ENCODE data around the gene NUB1.

The NUB1 gene

DNA sequence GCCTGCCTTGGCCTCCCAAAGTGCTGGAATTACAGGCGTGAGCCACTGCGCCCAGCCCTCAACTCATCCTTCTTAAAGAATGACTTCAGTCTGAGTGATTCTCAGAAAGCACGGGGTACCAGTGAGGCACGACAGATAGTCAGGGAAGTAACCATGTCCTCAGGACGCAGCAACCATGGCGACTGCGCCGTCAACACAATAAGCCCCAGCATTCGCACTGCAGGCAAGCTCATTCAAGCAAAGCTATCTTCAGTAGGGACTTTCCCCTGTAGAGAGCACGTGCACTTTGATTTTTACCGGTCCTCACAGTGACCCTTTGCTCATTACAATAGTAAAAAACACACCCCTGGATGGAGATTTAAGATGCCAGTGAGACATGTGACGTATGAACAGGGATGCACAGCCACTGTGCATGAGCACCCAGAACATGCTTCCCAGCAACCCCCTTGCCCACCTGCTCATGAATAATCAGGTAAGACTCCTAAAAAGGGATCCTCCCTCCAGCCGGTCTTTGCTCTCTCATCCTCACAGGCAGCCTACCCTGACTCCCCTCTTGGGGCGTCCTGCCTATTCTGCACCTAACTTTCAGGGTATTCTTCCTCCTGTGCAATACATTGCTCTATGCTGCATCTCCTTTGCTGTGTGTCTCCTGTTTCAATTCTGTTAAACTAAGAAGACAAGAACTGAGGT, 59.2 kb downstream of the NUB1 start:
- Histone ChIP-seq H3K4me3 (ENCODE audit: low read depth in 1 of 2, low read length in 2 of 2) (no peak overlapping the region), H3K4me1 (ENCODE audit: insufficient read depth, low read length) (peaks cover 39% of the 10 kb centered on the region), H3K27ac (ENCODE audit: low read length) (peak overlapping the region; percentile 50), H3K36me3 (ENCODE audit: insufficient read depth, low read length) (peaks cover 18% of the 10 kb centered on the region), H3K9ac (ENCODE audit: low read depth, low read length) (no peak overlapping the region), H3K27me3 (ENCODE audit: insufficient read depth, low read length, poor library complexity) (no peaks in the 10 kb centered on the region), H3K9me3 (ENCODE audit: insufficient read depth, low read length, severe bottlenecking) (peaks cover 7% of the 10 kb centered on the region), H3K4me2 (ENCODE audit: insufficient read depth, low read length) (no peak overlapping the region), H3K79me2 (ENCODE audit: insufficient read depth, low read length) (no peaks in the 10 kb centered on the region; the same call in 1 of the 2 replicates), H4K20me1 (ENCODE audit: insufficient read depth, low read length) (no peaks in the 10 kb centered on the region), H2AFZ (ENCODE audit: low read depth, low read length) (no peak overlapping the region)
- no peak for DNase-seq
- no peak for ATAC-seq (ENCODE audit: insufficient read depth, low read depth)
- no peak for TF ChIP-seq EZH2 (IDR thresholded peaks at IDR 0.05; ENCODE audit: borderline replicate concordance, low read depth, low read length, severe bottlenecking)
- TF ChIP-seq, protein P1, sequence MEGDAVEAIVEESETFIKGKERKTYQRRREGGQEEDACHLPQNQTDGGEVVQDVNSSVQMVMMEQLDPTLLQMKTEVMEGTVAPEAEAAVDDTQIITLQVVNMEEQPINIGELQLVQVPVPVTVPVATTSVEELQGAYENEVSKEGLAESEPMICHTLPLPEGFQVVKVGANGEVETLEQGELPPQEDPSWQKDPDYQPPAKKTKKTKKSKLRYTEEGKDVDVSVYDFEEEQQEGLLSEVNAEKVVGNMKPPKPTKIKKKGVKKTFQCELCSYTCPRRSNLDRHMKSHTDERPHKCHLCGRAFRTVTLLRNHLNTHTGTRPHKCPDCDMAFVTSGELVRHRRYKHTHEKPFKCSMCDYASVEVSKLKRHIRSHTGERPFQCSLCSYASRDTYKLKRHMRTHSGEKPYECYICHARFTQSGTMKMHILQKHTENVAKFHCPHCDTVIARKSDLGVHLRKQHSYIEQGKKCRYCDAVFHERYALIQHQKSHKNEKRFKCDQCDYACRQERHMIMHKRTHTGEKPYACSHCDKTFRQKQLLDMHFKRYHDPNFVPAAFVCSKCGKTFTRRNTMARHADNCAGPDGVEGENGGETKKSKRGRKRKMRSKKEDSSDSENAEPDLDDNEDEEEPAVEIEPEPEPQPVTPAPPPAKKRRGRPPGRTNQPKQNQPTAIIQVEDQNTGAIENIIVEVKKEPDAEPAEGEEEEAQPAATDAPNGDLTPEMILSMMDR (IDR thresholded peaks at IDR 0.05; ENCODE audit: borderline replicate concordance, extremely low read depth, low read length, poor library complexity, severe bottlenecking), result no peak

- H3K36me3 ChIP-seq (ENCODE audit: insufficient read depth, low read length), result peaks cover 25% of the 10 kb centered on the region
- peak overlapping the region; percentile 46 for H3K9ac ChIP-seq (ENCODE audit: low read depth, low read length)
- H3K4me3 ChIP-seq (ENCODE audit: low read depth in 1 of 2, low read length in 2 of 2), result no peak overlapping the region
- H3K79me2 ChIP-seq (ENCODE audit: insufficient read depth, low read length), result peaks cover 10% of the 10 kb centered on the region
- H3K27ac ChIP-seq (ENCODE audit: low read length), result peak overlapping the region; percentile 88
- ATAC-seq (ENCODE audit: insufficient read depth, low read depth), result no peak; the same call in 2 of the 3 replicates
- no peak overlapping the region for H2AFZ ChIP-seq (ENCODE audit: low read depth, low read length)
- DNase-seq, result no peak
- H3K9me3 ChIP-seq (ENCODE audit: insufficient read depth, low read length, severe bottlenecking), result peaks cover 7% of the 10 kb centered on the region
- no peaks in the 10 kb centered on the region for H4K20me1 ChIP-seq (ENCODE audit: insufficient read depth, low read length)
- H3K4me2 ChIP-seq (ENCODE audit: insufficient read depth, low read length), result peak overlapping the region; percentile 48; the same call in 1 of the 2 replicates
- H3K27me3 ChIP-seq (ENCODE audit: insufficient read depth, low read length, poor library complexity), result no peaks in the 10 kb centered on the region
- peaks cover 54% of the 10 kb centered on the region for H3K4me1 ChIP-seq (ENCODE audit: insufficient read depth, low read length)
- TF ChIP-seq EZH2 (IDR thresholded peaks at IDR 0.05; ENCODE audit: borderline replicate concordance, low read depth, low read length, severe bottlenecking), result no peak
- TF ChIP-seq, protein P1 (IDR thresholded peaks at IDR 0.05; ENCODE audit: borderline replicate concordance, extremely low read depth, low read length, poor library complexity, severe bottlenecking), result peak; percentile 32
Observed at GRCh38 chr7:151402029-151402835, 60.6 kb downstream of the NUB1 start.

DNA sequence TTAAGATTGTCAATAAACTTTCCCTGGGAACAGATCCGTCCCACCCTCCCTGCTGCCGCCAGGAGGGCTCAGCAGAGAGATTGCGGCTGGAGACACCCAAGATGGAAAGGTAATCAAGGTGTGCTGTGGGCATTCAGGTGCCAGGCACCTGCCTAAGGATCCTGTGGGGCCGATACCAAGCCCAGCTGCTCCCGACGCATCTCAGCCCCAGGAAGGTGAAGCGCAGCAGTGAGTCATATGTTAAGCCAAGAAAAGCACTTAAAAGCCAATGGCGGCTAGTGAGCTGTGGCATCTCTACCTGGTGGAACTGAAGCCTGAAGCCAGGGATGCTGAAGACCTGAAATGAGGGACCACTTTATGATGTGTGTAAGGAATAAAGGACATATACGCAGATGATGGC, 62.2 kb downstream of the NUB1 start:
- 0 out of 2 replicates have a peak overlapping the region, but pooled peaks have one; percentile 11 for H2AFZ ChIP-seq (ENCODE audit: low read depth, low read length)
- no peaks in the 10 kb centered on the region for H3K9me3 ChIP-seq (ENCODE audit: insufficient read depth, low read length, severe bottlenecking)
- no peaks in the 10 kb centered on the region for H4K20me1 ChIP-seq (ENCODE audit: insufficient read depth, low read length)
- ATAC-seq (ENCODE audit: insufficient read depth, low read depth) (peak; percentile 20; the same call in 2 of the 3 replicates), DNase-seq (peak; percentile 31)
- TF ChIP-seq EZH2 (IDR thresholded peaks at IDR 0.05; ENCODE audit: borderline replicate concordance, low read depth, low read length, severe bottlenecking), result no peak
- TF ChIP-seq, protein P1 (IDR thresholded peaks at IDR 0.05; ENCODE audit: borderline replicate concordance, extremely low read depth, low read length, poor library complexity, severe bottlenecking), result no peak
- H3K27me3 ChIP-seq (ENCODE audit: insufficient read depth, low read length, poor library complexity), result no peaks in the 10 kb centered on the region
- peaks cover 67% of the 10 kb centered on the region for H3K4me1 ChIP-seq (ENCODE audit: insufficient read depth, low read length)
- H3K4me2 ChIP-seq (ENCODE audit: insufficient read depth, low read length), result peak overlapping the region; percentile 48
- peak overlapping the region; percentile 88 for H3K27ac ChIP-seq (ENCODE audit: low read length)
- H3K79me2 ChIP-seq (ENCODE audit: insufficient read depth, low read length), result peaks cover 22% of the 10 kb centered on the region
- H3K36me3 ChIP-seq (ENCODE audit: insufficient read depth, low read length), result peaks cover 14% of the 10 kb centered on the region
- peak overlapping the region; percentile 46 for H3K9ac ChIP-seq (ENCODE audit: low read depth, low read length)
- peak overlapping the region in 1 of 2 experiments; percentile 15; a peak in 1 of 4 replicates for H3K4me3 ChIP-seq (ENCODE audit: low read depth in 1 of 2, low read length in 2 of 2)
